Upper lobe of left lung (tissue), 6 donors: ENCODE results near the gene NKIRAS1. TPM values are rescaled to one million over a fixed set of nuclear protein-coding genes. Genes with fewer than 3 reads are reported as not detected.
A peak's percentile ranks its signal among the peaks of the same experiment; 100 is the strongest.

Experiments used
- ATAC-seq, 2 donors: fragments of 200-7000 bp; cut with Tn5 transposase; one replicate each; pipeline ENCODE4 v1.9.1; 2022; ENCODE audit warnings: mild to moderate bottlenecking in 2 of 2, moderate library complexity in 2 of 2; ENCODE audit not compliant: low FRiP score in 2 of 2
- DNase-seq, 2 donors: peaks; one replicate each; pipeline ENCODE4 v3.0.0-alpha.2; 2019 to 2020
- H3K27ac ChIP-seq, 4 donors: fragments of 200-600 bp; sonication (generic); one replicate each; pipeline ENCODE4 v1.5.1; 2016 to 2019
- H3K27me3 ChIP-seq, 4 donors: fragments of 200-600 bp; sonication (generic); one replicate each; pipeline ENCODE4 v1.5.1; 2017 to 2019
- H3K36me3 ChIP-seq, 4 donors: fragments of 200-600 bp; sonication (generic); one replicate each; pipeline ENCODE4 v1.5.1; 2016 to 2019
- H3K4me1 ChIP-seq, 4 donors: fragments of 200-600 bp; sonication (generic); one replicate each; pipeline ENCODE4 v1.5.1; 2018 to 2019
- H3K4me3 ChIP-seq, 4 donors: fragments of 200-600 bp; sonication (generic); one replicate each; pipeline ENCODE4 v1.5.1; 2017 to 2019; ENCODE audit warnings: mild to moderate bottlenecking in 2 of 4, moderate library complexity in 1 of 4
- H3K9me3 ChIP-seq, 4 donors: fragments of 200-600 bp; sonication (generic); one replicate each; pipeline ENCODE4 v1.5.1; 2018 to 2019
- CTCF ChIP-seq, 6 experiments: fragments of 450-650 bp in 4 of 6; fragments of 200-600 bp in 2 of 6; sonication (generic) in 2 of 6; IDR thresholded peaks; one replicate each; pipeline ENCODE4 v1.5.1; 2016 to 2019; ENCODE audit warnings: antibody characterized with exemption in 6 of 6
- EP300 ChIP-seq, 4 donors: sonication (generic); formaldehyde crosslinking; IDR thresholded peaks; one replicate each; pipeline ENCODE4 v1.5.1; 2017; ENCODE audit warnings: antibody characterized with exemption in 4 of 4, control low read depth in 2 of 4
- POLR2A ChIP-seq, 4 donors: fragments of 450-650 bp; IDR thresholded peaks; one replicate each; pipeline ENCODE4 v1.5.1; 2016 to 2017; ENCODE audit warnings: antibody characterized with exemption in 4 of 4, mild to moderate bottlenecking in 2 of 4
- POLR2AphosphoS5 ChIP-seq, 2 donors: sonication (generic); formaldehyde crosslinking; IDR thresholded peaks; one replicate each; pipeline ENCODE4 v1.5.1; 2017; ENCODE audit warnings: antibody characterized with exemption in 2 of 2
- WGBS, 2 donors: methylation state at CpG; one replicate each; pipeline ENCODE4 v1.1.5; 2017 to 2018; 5-methylcytosine and 5-hydroxymethylcytosine counted together
- total RNA-seq, 6 donors: library from RNA; depleted of rRNA in 4 of 6; stranded (reverse); fragments of >200 nt in 4 of 6; gene quantifications; one replicate each; pipeline versions ENCODE4 v1.1.0 to v1.2.1, GENCODE V29; 2016 to 2021
- donor health status: DM: no; HTN: no; CAD: no; lungs with moderate emphysema.
- donor health status: DM: no; HTN: yes; CAD: no; lungs with severe emphysema.

Gene NKIRAS1
- total RNA-seq, 6 donors from 2014 or later, result 3.1 to 18.0 (median 9.1) TPM

- H3K27ac ChIP-seq, result no peak overlapping the region
- H3K27me3 ChIP-seq, result no peaks in the 10 kb centered on the region
- TF ChIP-seq EP300 (IDR thresholded peaks at IDR 0.05) (no peak), POLR2A (IDR thresholded peaks at IDR 0.05) (no peak), CTCF (IDR thresholded peaks at IDR 0.05) (no peak), POLR2AphosphoS5 (IDR thresholded peaks at IDR 0.05) (no peak)
- no peaks in the 10 kb centered on the region for H3K9me3 ChIP-seq
- ATAC-seq (no peak), DNase-seq (no peak)
- 88 to 95% methylated on average over 4 of the region's 4 CpGs for WGBS, 2 donors
- H3K4me3 ChIP-seq, result no peak overlapping the region
- H3K36me3 ChIP-seq, result no peaks in the 10 kb centered on the region
- H3K4me1 ChIP-seq, result peaks cover 19 to 36% (median 29%) of the 10 kb centered on the region in 4 donors
Measured at GRCh38 chr3:23869977-23870662, 46.7 kb downstream of the NKIRAS1 start.

GRCh38 chr3:23867838-23868237 is 49.0 kb downstream of the NKIRAS1 start:
- H3K27ac ChIP-seq, result no peak overlapping the region
- DNase-seq, result no peak
- H3K36me3 ChIP-seq, result no peaks in the 10 kb centered on the region
- no peak for TF ChIP-seq CTCF (IDR thresholded peaks at IDR 0.05)
- TF ChIP-seq EP300 (IDR thresholded peaks at IDR 0.05), result no peak
- TF ChIP-seq POLR2A (IDR thresholded peaks at IDR 0.05), result no peak
- TF ChIP-seq POLR2AphosphoS5 (IDR thresholded peaks at IDR 0.05), result no peak
- no peak for ATAC-seq
- H3K9me3 ChIP-seq, result no peaks in the 10 kb centered on the region
- WGBS, 2 donors, result 76 to 97% methylated on average over 1 of the region's 1 CpG
- no peaks in the 10 kb centered on the region for H3K27me3 ChIP-seq
- peaks cover 18 to 33% (median 26%) of the 10 kb centered on the region in 4 donors for H3K4me1 ChIP-seq
- no peak overlapping the region for H3K4me3 ChIP-seq

GRCh38 chr3:23867400-23867799 is 49.4 kb downstream of the NKIRAS1 start:
- H3K27ac ChIP-seq, result no peak overlapping the region
- ATAC-seq (no peak), DNase-seq (no peak)
- no peak overlapping the region for H3K4me3 ChIP-seq
- H3K36me3 ChIP-seq, result no peaks in the 10 kb centered on the region
- H3K27me3 ChIP-seq, result no peaks in the 10 kb centered on the region
- TF ChIP-seq EP300 (IDR thresholded peaks at IDR 0.05) (no peak), CTCF (IDR thresholded peaks at IDR 0.05) (no peak), POLR2AphosphoS5 (IDR thresholded peaks at IDR 0.05) (no peak), POLR2A (IDR thresholded peaks at IDR 0.05) (no peak)
- no peaks in the 10 kb centered on the region for H3K9me3 ChIP-seq
- WGBS, 2 donors, result 50 to 56% methylated on average over 1 of the region's 1 CpG
- H3K4me1 ChIP-seq, result peaks cover 18 to 37% (median 27%) of the 10 kb centered on the region in 4 donors

- peak overlapping the region in 1 of 4 donors; percentile 24 for H3K27ac ChIP-seq
- H3K4me3 ChIP-seq, result no peak overlapping the region
- no peaks in the 10 kb centered on the region for H3K27me3 ChIP-seq
- H3K4me1 ChIP-seq, result peaks cover 18 to 39% (median 27%) of the 10 kb centered on the region in 4 donors
- WGBS, 2 donors, result 55 to 78% methylated on average over 4 to 6 of the region's 6 CpGs
- ATAC-seq, result peak; percentile 28 to 57
- no peak for TF ChIP-seq CTCF (IDR thresholded peaks at IDR 0.05)
- peak in 1 of 2 donors; percentile 16 for TF ChIP-seq POLR2AphosphoS5 (IDR thresholded peaks at IDR 0.05)
- no peaks in the 10 kb centered on the region for H3K9me3 ChIP-seq
- peaks cover 0 to 4% (median 0%) of the 10 kb centered on the region in 4 donors for H3K36me3 ChIP-seq
- no peak for DNase-seq
Measured at GRCh38 chr3:23865595-23866396, 51.0 kb downstream of the NKIRAS1 start.
